OCI-LY3 (cell line): ENCODE results near the gene UMODL1.

Experiments used
- H2AFZ ChIP-seq: fragments of 200-600, 300-600 bp; shearing (Covaris generic); 2 replicates; pipeline ENCODE4 v1.6.0; 2014; ENCODE audit warnings: antibody characterized with exemption, low read depth, low read length
- H3K27ac ChIP-seq: fragments of 200-600, 300-600 bp; sonication (generic); 2 replicates; pipeline ENCODE4 v1.5.1; 2014; ENCODE audit warnings: mild to moderate bottlenecking, low read length, moderate library complexity, mixed read lengths
- H3K27me3 ChIP-seq: fragments of 200-600, 300-600 bp; sonication (generic); 2 replicates; pipeline ENCODE4 v1.6.1; 2014; ENCODE audit warnings: low read depth, low read length, mixed read lengths
- H3K36me3 ChIP-seq: fragments of 200-600, 300-600 bp; sonication (generic); replicated peaks from 2 replicates; pipeline ENCODE3; 2014; ENCODE audit warnings: low read depth, low read length, mixed read lengths
- H3K4me1 ChIP-seq: fragments of 300-600, 200-600 bp; sonication (generic); 2 replicates; pipeline ENCODE4 v1.6.1; 2014; ENCODE audit warnings: low read length, mixed read lengths
- H3K4me2 ChIP-seq: fragments of 200-600, 300-600 bp; sonication (generic); 2 replicates; pipeline ENCODE4 v1.6.1; 2014; ENCODE audit warnings: low read length, mixed read lengths
- H3K4me3 ChIP-seq: fragments of 300-600, 200-600 bp; sonication (generic); 2 replicates; pipeline ENCODE4 v1.5.1; 2014; ENCODE audit warnings: antibody characterized with exemption, mild to moderate bottlenecking, low read length, moderate library complexity
- H3K79me2 ChIP-seq: fragments of 300-600, 200-600 bp; shearing (Covaris generic); 2 replicates; pipeline ENCODE4 v1.6.1; 2014; ENCODE audit warnings: mild to moderate bottlenecking, low read length, mixed read lengths
- H3K9ac ChIP-seq: fragments of 300-600, 200-600 bp; shearing (Covaris generic); 2 replicates; pipeline ENCODE4 v1.6.0; 2014; ENCODE audit warnings: mild to moderate bottlenecking, low read length, moderate library complexity
- H3K9me3 ChIP-seq: fragments of 200-600, 300-600 bp; shearing (Covaris generic); 2 replicates; pipeline ENCODE4 v1.6.1; 2014; ENCODE audit warnings: low read length, mixed read lengths; ENCODE audit not compliant: insufficient read depth
- H4K20me1 ChIP-seq: fragments of 200-600, 300-600 bp; sonication (generic); 2 replicates; pipeline ENCODE4 v1.6.1; 2016; ENCODE audit warnings: low read length, mixed read lengths; ENCODE audit not compliant: insufficient read depth
- EZH2phosphoT487 ChIP-seq: fragments of 200-600 bp; shearing (Covaris generic); IDR thresholded peaks from 2 replicates; pipeline ENCODE4 v1.6.1; 2018; ENCODE audit warnings: antibody characterized with exemption, mixed run types, low read depth
- TF ChIP-seq, protein P1 (sequence below): fragments of 200-600, 300-600 bp; sonication (generic); IDR thresholded peaks from 2 replicates; pipeline ENCODE4 v1.5.1; 2014; ENCODE audit warnings: antibody characterized with exemption, low read length, low read depth

The UMODL1 gene, protein sequence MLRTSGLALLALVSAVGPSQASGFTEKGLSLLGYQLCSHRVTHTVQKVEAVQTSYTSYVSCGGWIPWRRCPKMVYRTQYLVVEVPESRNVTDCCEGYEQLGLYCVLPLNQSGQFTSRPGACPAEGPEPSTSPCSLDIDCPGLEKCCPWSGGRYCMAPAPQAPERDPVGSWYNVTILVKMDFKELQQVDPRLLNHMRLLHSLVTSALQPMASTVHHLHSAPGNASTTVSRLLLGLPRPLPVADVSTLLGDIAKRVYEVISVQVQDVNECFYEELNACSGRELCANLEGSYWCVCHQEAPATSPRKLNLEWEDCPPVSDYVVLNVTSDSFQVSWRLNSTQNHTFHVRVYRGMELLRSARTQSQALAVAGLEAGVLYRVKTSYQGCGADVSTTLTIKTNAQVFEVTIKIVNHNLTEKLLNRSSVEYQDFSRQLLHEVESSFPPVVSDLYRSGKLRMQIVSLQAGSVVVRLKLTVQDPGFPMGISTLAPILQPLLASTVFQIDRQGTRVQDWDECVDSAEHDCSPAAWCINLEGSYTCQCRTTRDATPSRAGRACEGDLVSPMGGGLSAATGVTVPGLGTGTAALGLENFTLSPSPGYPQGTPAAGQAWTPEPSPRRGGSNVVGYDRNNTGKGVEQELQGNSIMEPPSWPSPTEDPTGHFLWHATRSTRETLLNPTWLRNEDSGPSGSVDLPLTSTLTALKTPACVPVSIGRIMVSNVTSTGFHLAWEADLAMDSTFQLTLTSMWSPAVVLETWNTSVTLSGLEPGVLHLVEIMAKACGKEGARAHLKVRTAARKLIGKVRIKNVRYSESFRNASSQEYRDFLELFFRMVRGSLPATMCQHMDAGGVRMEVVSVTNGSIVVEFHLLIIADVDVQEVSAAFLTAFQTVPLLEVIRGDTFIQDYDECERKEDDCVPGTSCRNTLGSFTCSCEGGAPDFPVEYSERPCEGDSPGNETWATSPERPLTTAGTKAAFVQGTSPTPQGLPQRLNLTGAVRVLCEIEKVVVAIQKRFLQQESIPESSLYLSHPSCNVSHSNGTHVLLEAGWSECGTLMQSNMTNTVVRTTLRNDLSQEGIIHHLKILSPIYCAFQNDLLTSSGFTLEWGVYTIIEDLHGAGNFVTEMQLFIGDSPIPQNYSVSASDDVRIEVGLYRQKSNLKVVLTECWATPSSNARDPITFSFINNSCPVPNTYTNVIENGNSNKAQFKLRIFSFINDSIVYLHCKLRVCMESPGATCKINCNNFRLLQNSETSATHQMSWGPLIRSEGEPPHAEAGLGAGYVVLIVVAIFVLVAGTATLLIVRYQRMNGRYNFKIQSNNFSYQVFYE

DNA sequence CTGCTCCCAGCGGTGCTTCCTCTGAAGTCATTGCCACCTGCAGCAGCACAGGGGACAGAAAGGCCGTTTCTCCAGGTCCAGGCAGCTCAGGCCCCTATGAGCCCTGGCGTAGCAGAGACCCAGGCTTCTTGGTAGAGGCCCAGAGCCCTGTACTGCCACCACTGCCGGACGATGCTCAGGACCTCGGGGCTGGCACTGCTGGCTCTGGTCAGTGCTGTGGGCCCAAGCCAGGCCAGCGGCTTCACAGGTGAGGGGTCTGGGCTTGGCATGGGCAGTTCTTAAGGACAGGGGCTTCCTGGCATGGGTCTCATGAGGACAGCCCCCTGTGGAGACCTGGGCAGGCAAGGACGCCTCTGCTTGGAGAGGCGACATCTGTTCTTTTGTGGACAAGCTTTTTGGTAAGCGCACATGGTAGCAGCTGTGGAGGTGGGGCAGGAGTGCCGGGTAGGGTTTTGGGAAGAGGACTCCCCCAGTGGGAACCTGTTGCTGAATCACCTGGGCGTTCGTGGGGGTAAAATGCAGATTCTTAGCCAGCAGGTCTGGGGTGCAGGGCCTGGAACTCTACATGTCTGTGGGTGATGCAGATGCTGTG lies at the start of gene UMODL1:
UMODL1 (plus strand) TSS at position 172 of the 592 bp plus-strand sequence; CDS start at position 172, 0 bp downstream.
- H4K20me1 ChIP-seq: no peaks in the 10 kb centered on the region
- no peaks in the 10 kb centered on the region for H3K9me3 ChIP-seq
- H3K4me2 ChIP-seq: no peak within 1 kb of the TSS
- no peak within 1 kb of the TSS for H2AFZ ChIP-seq
- no peaks in the 10 kb centered on the region for H3K79me2 ChIP-seq
- H3K36me3 ChIP-seq: no peaks in the 10 kb centered on the region
- H3K4me3 ChIP-seq: no peak within 1 kb of the TSS
- no peaks in the 10 kb centered on the region for H3K4me1 ChIP-seq
- no peak within 1 kb of the TSS for H3K9ac ChIP-seq
- no peak within 1 kb of the TSS for H3K27ac ChIP-seq
- TF ChIP-seq EZH2phosphoT487: no peak
- TF ChIP-seq, protein P1, sequence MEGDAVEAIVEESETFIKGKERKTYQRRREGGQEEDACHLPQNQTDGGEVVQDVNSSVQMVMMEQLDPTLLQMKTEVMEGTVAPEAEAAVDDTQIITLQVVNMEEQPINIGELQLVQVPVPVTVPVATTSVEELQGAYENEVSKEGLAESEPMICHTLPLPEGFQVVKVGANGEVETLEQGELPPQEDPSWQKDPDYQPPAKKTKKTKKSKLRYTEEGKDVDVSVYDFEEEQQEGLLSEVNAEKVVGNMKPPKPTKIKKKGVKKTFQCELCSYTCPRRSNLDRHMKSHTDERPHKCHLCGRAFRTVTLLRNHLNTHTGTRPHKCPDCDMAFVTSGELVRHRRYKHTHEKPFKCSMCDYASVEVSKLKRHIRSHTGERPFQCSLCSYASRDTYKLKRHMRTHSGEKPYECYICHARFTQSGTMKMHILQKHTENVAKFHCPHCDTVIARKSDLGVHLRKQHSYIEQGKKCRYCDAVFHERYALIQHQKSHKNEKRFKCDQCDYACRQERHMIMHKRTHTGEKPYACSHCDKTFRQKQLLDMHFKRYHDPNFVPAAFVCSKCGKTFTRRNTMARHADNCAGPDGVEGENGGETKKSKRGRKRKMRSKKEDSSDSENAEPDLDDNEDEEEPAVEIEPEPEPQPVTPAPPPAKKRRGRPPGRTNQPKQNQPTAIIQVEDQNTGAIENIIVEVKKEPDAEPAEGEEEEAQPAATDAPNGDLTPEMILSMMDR: no peak
- peaks cover 13% of the 10 kb centered on the region; the same call in 1 of the 2 replicates for H3K27me3 ChIP-seq

DNA sequence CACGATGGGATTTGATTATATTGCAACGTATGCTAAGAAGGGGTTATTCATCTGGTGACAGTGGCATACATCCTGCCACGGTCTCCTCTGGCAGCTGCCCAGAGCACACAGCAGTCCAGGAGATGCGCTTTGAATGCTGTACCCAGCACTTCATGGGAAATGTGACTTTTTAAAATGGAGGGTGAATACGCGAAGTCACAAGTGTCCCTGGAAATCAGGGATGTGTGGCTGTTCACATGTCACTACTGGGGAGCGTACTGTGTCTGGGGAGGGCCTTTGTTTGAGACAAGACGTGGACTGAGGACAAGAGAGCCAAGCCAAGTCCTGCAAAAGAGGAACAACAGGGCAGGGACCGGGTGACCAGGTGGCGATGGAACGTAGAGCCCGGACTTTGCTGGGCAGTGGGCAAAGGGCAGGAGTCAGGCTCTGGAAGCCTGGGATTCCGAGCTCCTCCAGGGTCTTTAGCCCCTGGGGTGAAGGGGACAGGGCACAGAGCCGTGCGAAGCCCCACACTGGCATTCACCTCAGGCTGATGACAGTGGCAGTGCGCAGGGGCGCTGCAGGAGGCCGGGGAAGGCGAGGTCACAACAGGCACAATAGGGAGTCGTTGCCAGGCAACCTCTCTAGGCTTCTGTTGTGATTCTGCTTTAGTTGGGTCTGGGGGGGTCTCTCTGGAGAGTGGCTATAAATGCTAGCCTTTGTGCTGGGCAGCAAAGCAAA lies 49.6 kb upstream of the UMODL1 start:
- H3K4me3 ChIP-seq: no peak overlapping the region
- no peaks in the 10 kb centered on the region for H3K4me1 ChIP-seq
- no peak overlapping the region for H3K9ac ChIP-seq
- H3K27ac ChIP-seq: no peak overlapping the region
- no peaks in the 10 kb centered on the region for H3K9me3 ChIP-seq
- H2AFZ ChIP-seq: no peak overlapping the region
- TF ChIP-seq, protein P1: no peak
- no peak for TF ChIP-seq EZH2phosphoT487
- no peaks in the 10 kb centered on the region for H4K20me1 ChIP-seq
- H3K79me2 ChIP-seq: no peaks in the 10 kb centered on the region
- no peak overlapping the region for H3K4me2 ChIP-seq
- no peaks in the 10 kb centered on the region for H3K36me3 ChIP-seq
- no peaks in the 10 kb centered on the region for H3K27me3 ChIP-seq

DNA sequence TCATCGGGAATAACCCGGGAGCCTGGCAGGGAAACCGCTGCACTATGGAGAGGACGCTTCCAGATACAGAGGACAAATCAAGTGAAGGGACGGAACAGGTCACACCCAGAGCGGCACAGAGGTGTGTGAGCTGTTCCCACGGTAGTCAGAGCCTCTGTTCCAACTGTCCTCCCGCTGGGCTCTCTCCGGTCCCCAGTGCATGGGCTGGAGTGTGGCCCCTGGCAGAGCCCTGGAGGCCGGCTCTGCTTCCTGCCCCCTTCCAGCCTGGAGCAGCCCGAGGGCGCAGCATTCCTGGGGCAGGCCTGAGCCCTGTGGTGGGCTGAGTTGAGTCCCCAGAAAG lies 49.1 kb upstream of the UMODL1 start:
- Histone ChIP-seq H4K20me1 (no peaks in the 10 kb centered on the region), H3K36me3 (no peaks in the 10 kb centered on the region), H3K27ac (no peak overlapping the region), H3K79me2 (no peaks in the 10 kb centered on the region), H3K9ac (no peak overlapping the region), H2AFZ (no peak overlapping the region), H3K4me3 (no peak overlapping the region), H3K4me2 (no peak overlapping the region), H3K9me3 (no peaks in the 10 kb centered on the region), H3K4me1 (no peaks in the 10 kb centered on the region), H3K27me3 (no peaks in the 10 kb centered on the region)
- TF ChIP-seq, protein P1: no peak
- TF ChIP-seq EZH2phosphoT487: no peak
